ENCODE measurements around the gene BRIX1. TPM values are rescaled to one million over a fixed set of nuclear protein-coding genes. Genes with fewer than 3 reads are reported as not detected.
"Not testable (repeated sequence)": the region's sequence is repeated elsewhere in the genome, so short reads cannot be mapped to it uniquely, and the experiment has no call there.

BRIX1 gene
- total RNA-seq, 2 donors from 2014 or later: 48.8 to 73.7 TPM

DNA sequence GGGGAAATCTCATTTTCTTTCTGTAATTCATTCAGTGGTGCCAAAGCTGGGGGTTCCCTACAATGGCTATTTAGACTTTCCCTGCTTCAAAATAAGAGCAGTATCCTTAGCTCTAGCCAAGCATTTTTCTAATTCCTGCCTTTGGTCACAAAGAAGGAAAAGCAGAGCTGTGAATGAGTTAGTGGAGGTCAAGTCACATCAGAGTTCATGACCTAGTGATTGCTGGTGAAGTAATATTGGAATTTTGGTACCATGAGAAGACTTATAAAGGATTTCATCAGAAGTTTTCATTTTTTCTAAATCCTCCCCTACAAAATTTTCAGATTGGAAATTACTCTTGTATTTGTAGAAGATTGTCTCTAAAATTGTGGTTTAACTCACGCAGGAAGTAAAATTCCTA lies 41.8 kb downstream of the BRIX1 start:
- H3K4me1 Mint-ChIP-seq (ENCODE audit: low read depth in 2 of 2): peaks cover 0 to 7% of the 10 kb centered on the region in 2 donors
- no peak overlapping the region for H3K4me3 Mint-ChIP-seq
- no peak overlapping the region for H3K27ac Mint-ChIP-seq
- no peak for ATAC-seq
- peaks cover 17% of the 10 kb centered on the region for H3K36me3 Mint-ChIP-seq
- no peaks in the 10 kb centered on the region for H3K27me3 Mint-ChIP-seq
- no peaks in the 10 kb centered on the region for H3K9me3 Mint-ChIP-seq
- no peak for DNase-seq (ENCODE audit: low spot score)

DNA sequence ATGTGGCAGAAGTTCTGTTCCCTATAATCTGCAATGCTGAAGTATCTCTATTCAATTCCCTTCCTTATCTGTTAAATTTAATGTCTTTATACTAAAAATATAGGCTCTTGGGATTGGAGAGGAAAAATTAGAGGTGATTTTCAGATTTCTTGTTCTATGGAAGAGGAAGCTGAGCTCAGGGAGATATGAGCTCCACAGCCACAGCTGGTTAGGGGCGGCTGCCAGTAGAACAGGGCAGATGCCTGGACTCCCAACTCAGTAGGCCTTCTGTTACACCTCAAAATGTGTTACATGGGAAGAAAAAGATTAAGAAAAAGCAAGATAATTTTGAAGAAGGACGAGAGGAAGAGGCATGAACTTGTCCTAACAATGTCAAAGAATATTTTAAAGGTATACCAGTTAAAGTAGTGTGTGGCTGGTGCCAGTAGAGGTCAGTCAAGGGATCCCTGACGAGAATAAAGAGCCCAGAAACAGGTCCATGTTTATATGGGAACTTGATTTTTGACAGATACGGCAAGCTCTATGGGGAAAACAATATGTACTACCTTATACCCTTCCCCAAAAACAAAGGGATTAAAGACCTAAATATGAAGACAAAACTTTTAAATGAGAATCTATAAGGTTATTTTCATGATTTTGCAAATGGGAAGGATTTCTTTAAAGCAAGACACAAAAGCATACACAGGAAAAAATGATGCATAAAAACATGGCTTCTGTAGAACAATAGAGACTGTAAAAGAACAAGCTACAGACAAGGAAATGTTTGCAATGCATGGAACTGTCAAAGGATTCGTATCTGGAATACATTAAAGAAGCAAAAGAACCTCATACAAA lies 42.6 kb downstream of the BRIX1 start:
- H3K36me3 Mint-ChIP-seq: peaks cover 15% of the 10 kb centered on the region
- DNase-seq (ENCODE audit: low spot score) (no peak), ATAC-seq (no peak)
- peaks cover 0 to 7% of the 10 kb centered on the region in 2 donors for H3K4me1 Mint-ChIP-seq (ENCODE audit: low read depth in 2 of 2)
- H3K27ac Mint-ChIP-seq: no peak overlapping the region
- H3K4me3 Mint-ChIP-seq: no peak overlapping the region
- no peaks in the 10 kb centered on the region for H3K9me3 Mint-ChIP-seq
- H3K27me3 Mint-ChIP-seq: no peaks in the 10 kb centered on the region

DNA sequence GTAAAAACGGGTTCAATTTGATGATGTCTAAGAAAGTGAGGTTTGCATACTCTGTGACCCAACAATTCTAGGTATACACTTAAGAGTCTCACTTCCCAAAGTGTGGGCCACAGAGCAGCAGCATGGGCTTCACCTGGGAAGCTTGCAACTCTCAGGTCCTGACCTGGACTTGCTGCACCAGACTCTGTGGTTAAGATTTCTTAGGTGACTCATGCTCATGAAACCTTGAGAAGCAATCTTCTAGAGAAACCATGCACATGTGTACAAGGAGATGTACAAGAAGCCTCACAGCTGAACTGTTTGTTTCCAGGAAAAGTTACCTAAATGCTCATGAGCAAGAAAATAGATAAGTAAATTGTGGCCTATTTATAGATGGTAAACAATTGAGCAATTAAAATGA lies 43.8 kb downstream of the BRIX1 start:
- H3K27ac Mint-ChIP-seq: no peak overlapping the region
- no peak for DNase-seq (ENCODE audit: low spot score)
- H3K36me3 Mint-ChIP-seq: peaks cover 13% of the 10 kb centered on the region
- no peaks in the 10 kb centered on the region for H3K9me3 Mint-ChIP-seq
- H3K27me3 Mint-ChIP-seq: no peaks in the 10 kb centered on the region
- H3K4me3 Mint-ChIP-seq: no peak overlapping the region
- H3K4me1 Mint-ChIP-seq (ENCODE audit: low read depth in 2 of 2): peaks cover 0 to 7% of the 10 kb centered on the region in 2 donors
- ATAC-seq: no peak

DNA sequence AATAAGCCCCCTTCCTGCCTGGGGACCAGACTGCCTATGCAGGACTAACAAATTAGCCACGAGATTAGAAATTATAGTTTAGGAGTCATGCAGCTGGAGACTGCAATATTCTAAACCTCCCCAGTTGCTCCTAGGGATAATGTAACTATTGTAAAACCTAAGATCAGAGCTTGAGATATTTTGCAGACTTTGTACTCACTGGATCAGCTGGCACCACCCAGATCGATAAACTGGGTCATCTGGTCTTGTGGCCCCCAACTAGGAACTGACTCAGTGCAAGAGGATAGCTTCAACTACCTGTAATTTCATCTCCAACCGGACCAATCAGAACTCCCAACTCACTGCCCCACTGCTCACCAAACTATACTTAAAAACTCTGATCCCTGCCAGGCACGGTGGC lies 52.0 kb downstream of the BRIX1 start:
- DNase-seq (ENCODE audit: low spot score): no peak
- Mint-ChIP-seq H3K9me3 (peaks cover 9% of the 10 kb centered on the region), H3K27ac (no peak overlapping the region), H3K27me3 (no peaks in the 10 kb centered on the region), H3K36me3 (peaks cover 19% of the 10 kb centered on the region), H3K4me3 (no peak overlapping the region), H3K4me1 (ENCODE audit: low read depth in 2 of 2) (peaks cover 0 to 2% of the 10 kb centered on the region in 2 donors)
- no peak for ATAC-seq

DNA sequence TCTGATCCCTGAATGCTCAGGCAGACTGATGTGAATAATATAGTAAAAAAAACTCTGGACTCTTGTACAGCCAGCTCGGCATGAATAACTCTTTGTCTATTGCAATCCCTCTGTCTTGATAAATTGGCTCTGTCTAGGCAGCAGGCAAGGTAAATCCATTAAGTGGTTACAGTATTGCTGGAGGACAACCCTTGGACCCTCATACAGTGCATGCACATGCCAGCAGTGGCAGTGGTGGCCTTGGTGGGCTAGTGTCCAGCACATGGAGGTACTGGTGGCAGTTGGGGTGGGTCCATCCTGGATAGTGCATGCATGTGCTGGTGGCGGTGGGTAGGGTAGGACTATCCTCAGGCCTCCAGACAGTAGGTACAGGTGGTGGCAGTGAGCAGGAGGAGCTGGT lies 52.7 kb downstream of the BRIX1 start:
- no peak for ATAC-seq
- DNase-seq (ENCODE audit: low spot score): no peak
- Mint-ChIP-seq H3K4me1 (ENCODE audit: low read depth in 2 of 2) (peaks cover 0 to 2% of the 10 kb centered on the region in 2 donors), H3K27ac (no peak overlapping the region), H3K36me3 (peaks cover 19% of the 10 kb centered on the region), H3K4me3 (no peak overlapping the region), H3K27me3 (no peaks in the 10 kb centered on the region), H3K9me3 (peaks cover 9% of the 10 kb centered on the region)

DNA sequence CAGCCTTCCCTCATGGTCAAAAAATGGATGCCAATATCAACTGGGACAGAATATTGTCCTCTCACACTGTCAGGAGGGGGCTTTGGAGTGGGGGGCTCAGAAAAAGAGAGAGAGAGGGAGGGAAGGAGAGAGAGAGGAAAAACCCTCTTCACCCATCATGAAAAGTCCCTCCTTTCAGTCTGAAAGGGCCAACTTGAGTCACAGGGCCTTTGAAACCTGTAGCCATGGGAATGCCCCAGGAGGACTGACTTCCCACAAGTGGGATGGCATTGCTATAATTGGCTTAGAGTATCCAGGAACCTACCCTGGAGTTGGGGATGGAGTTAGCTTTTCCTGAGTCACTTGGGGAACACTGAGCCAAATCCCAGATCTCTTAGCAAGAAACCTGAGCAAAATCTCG lies 55.0 kb downstream of the BRIX1 start:
- ATAC-seq: no peak

DNA sequence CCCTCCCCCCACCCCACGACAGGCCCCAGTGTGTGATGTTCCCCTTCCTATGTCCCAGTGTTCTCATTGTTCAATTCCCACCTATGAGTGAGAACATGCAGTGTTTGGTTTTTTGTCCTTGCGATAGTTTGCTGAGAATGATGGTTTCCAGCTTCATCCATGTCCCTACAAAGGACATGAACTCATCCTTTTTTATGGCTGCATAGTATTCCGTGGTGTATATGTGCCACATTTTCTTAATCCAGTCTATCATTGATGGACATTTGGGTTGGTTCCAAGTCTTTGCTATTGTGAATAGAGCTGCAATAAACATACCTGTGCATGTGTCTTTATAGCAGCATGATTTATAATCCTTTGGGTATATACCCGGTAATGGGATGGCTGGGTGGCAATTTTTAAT lies 56.1 kb downstream of the BRIX1 start:
- H3K27ac Mint-ChIP-seq; H3K36me3 Mint-ChIP-seq; ATAC-seq; DNase-seq (ENCODE audit: low spot score); H3K9me3 Mint-ChIP-seq; H3K4me1 Mint-ChIP-seq (ENCODE audit: low read depth in 2 of 2); H3K4me3 Mint-ChIP-seq: not testable (repeated sequence)
- H3K27me3 Mint-ChIP-seq: peaks cover 7 to 15% of the 10 kb centered on the region in 2 donors

More for the DNA sequence above, 55.0 kb downstream of the BRIX1 start:
- Mint-ChIP-seq H3K27me3 (peaks cover 4 to 6% of the 10 kb centered on the region in 2 donors), H3K4me1 (ENCODE audit: low read depth in 2 of 2) (peaks cover 0 to 2% of the 10 kb centered on the region in 2 donors), H3K4me3 (no peak overlapping the region), H3K9me3 (peaks cover 9% of the 10 kb centered on the region), H3K27ac (no peak overlapping the region), H3K36me3 (peaks cover 14% of the 10 kb centered on the region)
- no peak for DNase-seq (ENCODE audit: low spot score)

Other genes starting within 250 kb of the BRIX1 start
- gene TTC23L, start 76.5 kb upstream of the BRIX1 start, total RNA-seq: not detected
- 10 to 100 TPM; 24.3 to 38.3 TPM for gene RAD1, start 207 bp upstream of the BRIX1 start, total RNA-seq
- gene DNAJC21, start 13.8 kb downstream of the BRIX1 start, total RNA-seq: 10 to 100 TPM; 45.8 to 50.7 TPM
- not detected for gene AGXT2, start 132.2 kb downstream of the BRIX1 start, total RNA-seq

Measured in natural killer cell treated with Interleukin-12 subunit alpha and Interleukin-12 subunit beta and Interleukin-15 and Interleukin-18, amount 100 ng/mL, for 72 hours (primary cell).